Hepatocyte (in vitro differentiated cells): ENCODE results near the gene HS6ST1.

Experiments used
- CTCF ChIP-seq: fragments of 200-600 bp; sonication (generic); IDR thresholded peaks from 2 replicates; pipeline ENCODE4 v1.5.1; 2016; ENCODE audit warnings: antibody characterized with exemption, mild to moderate bottlenecking; ENCODE audit not compliant: poor library complexity
- EZH2 ChIP-seq: fragments of 200-600 bp; sonication (generic); IDR thresholded peaks from 2 replicates; pipeline ENCODE4 v1.6.1; 2016; ENCODE audit warnings: antibody characterized with exemption, mild to moderate bottlenecking, borderline replicate concordance

GRCh38 chr2:128354161-128354560 lies 35.5 kb upstream of the HS6ST1 start:
- TF ChIP-seq CTCF (no peak), EZH2 (no peak)
